ENCODE measurements around the gene TKFC. TPM values are rescaled to one million over a fixed set of nuclear protein-coding genes. Genes with fewer than 3 reads are reported as not detected.

Gene TKFC
- total RNA-seq, result 24.3 and 25.9 TPM in 2 replicates

GRCh38 chr11:61332797-61333549, at the start of gene TKFC, which contains the start of gene DDB1:
TSS of gene TKFC (plus strand) at chr11:61333228. CDS start at chr11:61334729, 1,501 bp downstream.
TSS of gene DDB1 (minus strand) at chr11:61333105. CDS start at chr11:61332968, 137 bp downstream.

GRCh38 chr11:61294717-61295595, 38.1 kb upstream of the TKFC start, which contains the start of gene VWCE:
TSS of gene VWCE (minus strand) at chr11:61295316. CDS start at chr11:61295037, 279 bp downstream.

GRCh38 chr11:61361741-61362541, 28.9 kb downstream of the TKFC start, which contains the start of the genes CYB561A3 and TMEM138:
TSS of gene CYB561A3 (minus strand) at chr11:61361882. CDS start at chr11:61356713, 5,169 bp downstream.
TSS of gene TMEM138 (plus strand) at chr11:61362374. CDS start at chr11:61364391, 2,017 bp downstream.

Other genes with a start within 250 kb of the TKFC start
- gene CD5, start 230.7 kb upstream of the TKFC start, total RNA-seq, result not detected in 2 replicates
- 10.4 and 15.4 TPM in 2 replicates for gene VPS37C, start 171.8 kb upstream of the TKFC start, total RNA-seq
- gene PGA3, start 129.7 kb upstream of the TKFC start, total RNA-seq, result not detected in 2 replicates
- gene PGA4, start 110.9 kb upstream of the TKFC start, total RNA-seq, result not detected in 2 replicates
- not detected in 2 replicates for gene PGA5, start 92.1 kb upstream of the TKFC start, total RNA-seq
- gene VWCE, start 37.9 kb upstream of the TKFC start, total RNA-seq, result 1.6 and 1.8 TPM in 2 replicates
- 302 and 330 TPM in 2 replicates for gene DDB1, start 123 bp upstream of the TKFC start, total RNA-seq
- gene CYB561A3, start 28.7 kb downstream of the TKFC start, total RNA-seq, result 51.0 and 168 TPM in 2 replicates
- gene TMEM138, start 29.1 kb downstream of the TKFC start, total RNA-seq, result 25.7 and 38.9 TPM in 2 replicates
- 10.1 and 14.6 TPM in 2 replicates for gene TMEM216, start 59.4 kb downstream of the TKFC start, total RNA-seq
- 19.6 and 22.0 TPM in 2 replicates for gene CPSF7, start 96.7 kb downstream of the TKFC start, total RNA-seq
- gene SDHAF2, start 96.9 kb downstream of the TKFC start, total RNA-seq, result 24.3 and 36.8 TPM in 2 replicates
- gene LRRC10B, start 175.5 kb downstream of the TKFC start, total RNA-seq, result 0.09 TPM in 1 of 2 replicates, not detected in the other
- gene SYT7, start 247.8 kb downstream of the TKFC start, total RNA-seq, result 0.59 and 11.1 TPM in 2 replicates

Measured in smooth muscle cell of the umbilical artery (primary cell).